ENCODE measurements around the gene MBIP.

Gene MBIP

DNA sequence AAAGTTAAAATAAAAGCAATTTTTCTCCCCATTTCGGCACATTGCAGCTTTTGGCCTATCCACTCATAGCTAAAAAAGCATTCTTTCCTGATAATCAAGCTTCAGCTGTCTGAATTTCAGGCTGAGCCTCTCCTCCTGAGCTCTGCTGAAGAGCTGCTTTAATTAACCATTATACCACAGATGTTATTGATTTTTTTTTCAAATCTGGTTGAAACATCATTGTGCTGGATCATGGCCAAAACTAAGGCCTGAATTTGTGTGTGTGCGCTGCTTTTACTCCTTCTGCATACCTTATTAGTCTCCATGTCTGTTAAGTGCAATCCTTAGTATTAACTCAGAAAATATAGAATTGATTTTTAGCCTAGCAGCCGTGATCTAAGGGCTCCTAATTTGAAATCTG, 52.3 kb downstream of the MBIP start:
- no peak for DNase-seq (ENCODE audit: extremely low read depth in 1 of 2, low read depth in 1 of 2)

DNA sequence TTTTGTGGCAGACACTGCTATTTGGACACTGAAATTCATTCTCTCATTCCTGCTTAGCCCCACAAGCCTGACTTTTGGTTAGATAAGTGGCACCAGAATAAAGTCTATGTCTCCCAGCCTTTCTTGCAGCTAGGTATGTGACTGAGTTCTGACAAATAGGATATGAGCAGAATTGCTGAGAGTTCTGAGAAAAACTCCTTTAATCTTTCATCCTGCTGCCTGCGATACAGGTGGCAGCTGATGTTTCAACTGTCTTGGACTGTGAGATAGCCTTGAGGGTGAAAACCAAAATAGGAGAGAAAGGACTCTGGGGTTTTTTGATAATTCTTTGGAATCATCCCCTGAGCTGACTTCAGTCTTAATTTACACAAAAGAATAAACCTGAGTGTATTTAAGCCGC, 55.8 kb downstream of the MBIP start:
- no peak for DNase-seq (ENCODE audit: extremely low read depth in 1 of 2, low read depth in 1 of 2)

DNA sequence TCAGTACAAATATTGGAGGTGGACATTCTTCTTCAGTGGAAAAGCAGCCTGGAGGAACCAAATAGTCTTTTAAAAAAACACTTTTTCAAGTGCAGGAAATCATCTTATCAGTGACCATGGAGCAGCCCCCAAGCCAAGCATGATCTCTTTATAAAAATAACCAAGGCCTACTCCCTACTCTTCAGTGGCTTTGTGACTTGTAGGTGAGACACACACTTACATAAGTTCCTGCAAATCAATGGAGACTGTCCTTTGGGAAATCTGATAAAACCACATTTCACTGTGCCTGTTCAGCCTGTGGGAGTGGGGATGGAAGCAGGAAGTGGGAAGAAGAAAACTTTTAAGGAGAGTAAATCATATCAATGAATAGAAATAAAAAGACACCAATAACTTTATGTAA, 56.3 kb downstream of the MBIP start:
- DNase-seq (ENCODE audit: extremely low read depth in 1 of 2, low read depth in 1 of 2), result no peak

DNA sequence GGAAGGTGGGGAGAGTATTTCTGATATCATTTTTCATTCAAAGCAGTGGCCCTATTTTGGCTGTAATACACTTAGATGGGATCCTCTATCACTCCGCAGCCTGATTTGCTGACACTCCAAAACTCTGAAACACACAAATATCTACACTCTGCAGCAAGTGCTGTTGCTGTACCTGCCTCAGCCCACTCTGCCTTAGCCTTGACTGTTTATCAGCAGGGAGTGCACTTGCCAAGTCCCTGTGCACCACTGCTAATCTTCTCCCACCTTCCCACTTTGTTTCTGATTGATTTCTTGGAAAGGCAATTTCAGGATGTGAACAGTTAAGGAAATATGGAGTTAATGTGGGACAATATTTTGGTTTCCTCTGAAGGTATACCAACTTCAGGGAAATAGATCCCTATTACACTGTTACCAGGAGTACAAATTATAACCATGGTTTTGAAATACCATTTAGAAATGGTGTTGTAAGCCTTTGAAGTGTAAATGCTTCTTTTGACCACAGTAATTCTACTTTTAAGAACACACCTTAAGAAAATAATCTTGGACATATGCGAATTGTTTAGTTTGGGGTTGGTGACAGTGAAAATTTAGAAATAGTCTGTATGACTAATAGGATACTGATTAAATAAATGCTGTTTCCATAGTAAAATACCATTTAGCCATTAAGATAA, 59.3 kb downstream of the MBIP start:
- no peak for DNase-seq (ENCODE audit: extremely low read depth in 1 of 2, low read depth in 1 of 2)

DNA sequence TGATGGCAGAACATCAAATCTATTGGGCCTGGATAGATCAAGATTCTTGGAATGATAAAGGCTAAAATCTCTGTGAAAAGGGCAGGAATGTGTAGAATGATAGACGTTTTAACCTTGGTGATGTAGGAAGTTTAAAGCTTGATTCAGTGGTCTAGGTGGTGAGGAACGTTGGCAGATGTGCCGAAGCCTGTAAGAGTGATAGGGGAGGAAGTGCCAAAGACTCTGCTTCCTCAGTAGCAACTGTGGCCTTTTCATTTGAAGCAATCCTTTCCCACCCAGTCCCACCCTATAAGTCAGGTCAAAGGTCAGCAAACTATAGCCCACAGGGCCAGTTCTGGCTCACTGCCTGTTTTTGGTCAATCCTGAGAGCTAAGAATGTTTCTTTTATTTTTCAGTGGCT, 62.2 kb downstream of the MBIP start:
- DNase-seq (ENCODE audit: extremely low read depth in 1 of 2, low read depth in 1 of 2), result no peak

GRCh38 chr14:36256126-36256801, 64.2 kb downstream of the MBIP start:
- DNase-seq (ENCODE audit: extremely low read depth in 1 of 2, low read depth in 1 of 2), result no peak

- no peak for DNase-seq (ENCODE audit: extremely low read depth in 1 of 2, low read depth in 1 of 2)
Observed at GRCh38 chr14:36254020-36254624, 66.3 kb downstream of the MBIP start.

Data from activated CD8-positive, alpha-beta memory T cell treated with anti-CD3 and anti-CD28 coated beads for 1 hour (primary cell).